H9 (cell line): Measurements from ENCODE around the gene FYN. TPM values are rescaled to one million over a fixed set of nuclear protein-coding genes. Genes with fewer than 3 reads are reported as not detected.
"Not testable (repeated sequence)": the region's sequence is repeated elsewhere in the genome, so short reads cannot be mapped to it uniquely, and the experiment has no call there.

Experiments used
- DNase-seq: peaks from one replicate; pipeline ENCODE4 v3.0.0-alpha.2; 2017
- H2AFZ ChIP-seq: one replicate; pipeline ENCODE4 v1.6.1; 2013; ENCODE audit warnings: mild to moderate bottlenecking, low read length, control low read depth, moderate library complexity
- H2AK5ac ChIP-seq: 2 replicates; pipeline ENCODE4 v1.6.1; 2013; ENCODE audit warnings: low read length, control low read depth, mixed read lengths; ENCODE audit not compliant: insufficient read length
- H2BK120ac ChIP-seq: one replicate; pipeline ENCODE4 v1.6.1; 2013; ENCODE audit warnings: low read depth, mild to moderate bottlenecking, low read length, control low read depth, inconsistent platforms; ENCODE audit not compliant: poor library complexity, severe bottlenecking
- H2BK12ac ChIP-seq: 2 replicates; pipeline ENCODE4 v1.6.1; 2013; ENCODE audit warnings: low read length, control low read depth, mixed read lengths, low read depth; ENCODE audit not compliant: insufficient read length
- H2BK15ac ChIP-seq: 2 replicates; pipeline ENCODE4 v1.6.1; 2013; ENCODE audit warnings: low read depth, low read length, control low read depth
- H2BK20ac ChIP-seq: one replicate; pipeline ENCODE4 v1.6.1; 2013; ENCODE audit warnings: low read depth, mild to moderate bottlenecking, low read length, control low read depth, inconsistent platforms; ENCODE audit not compliant: poor library complexity, severe bottlenecking
- H2BK5ac ChIP-seq: 2 replicates; pipeline ENCODE4 v1.6.1; 2013; ENCODE audit warnings: low read length, control low read depth, mixed read lengths; ENCODE audit not compliant: insufficient read length
- H3K14ac ChIP-seq: 2 replicates; pipeline ENCODE4 v1.6.1; 2013; ENCODE audit warnings: low read length, control low read depth; ENCODE audit not compliant: insufficient read depth
- H3K18ac ChIP-seq: 2 replicates; pipeline ENCODE4 v1.6.1; 2013; ENCODE audit warnings: low read depth, mild to moderate bottlenecking, mixed read lengths, low read length, control low read depth; ENCODE audit not compliant: insufficient read length
- H3K23ac ChIP-seq: 2 replicates; pipeline ENCODE4 v1.6.1; 2013; ENCODE audit warnings: low read length, control low read depth, mixed read lengths, low read depth; ENCODE audit not compliant: insufficient read length
- H3K23me2 ChIP-seq: 2 replicates; pipeline ENCODE4 v1.6.1; 2013; ENCODE audit warnings: low read depth, mild to moderate bottlenecking, mixed read lengths, low read length, control low read depth; ENCODE audit not compliant: insufficient read length, poor library complexity, severe bottlenecking
- H3K27ac ChIP-seq: 2 replicates; pipeline ENCODE4 v1.5.1; 2013; ENCODE audit warnings: low read length, control low read depth, mixed read lengths, low read depth; ENCODE audit not compliant: insufficient read length
- H3K27me3 ChIP-seq: 2 replicates; pipeline ENCODE4 v1.6.1; 2013; ENCODE audit warnings: low read length, control low read depth, inconsistent platforms; ENCODE audit not compliant: insufficient read depth
- H3K4ac ChIP-seq: 2 replicates; pipeline ENCODE4 v1.6.1; 2013; ENCODE audit warnings: low read depth, mild to moderate bottlenecking, control low read depth, inconsistent platforms, low read length, moderate library complexity
- H3K4me1 ChIP-seq: 2 replicates; pipeline ENCODE4 v1.6.1; 2013; ENCODE audit warnings: low read length, control low read depth, inconsistent platforms; ENCODE audit not compliant: insufficient read depth
- H3K4me2 ChIP-seq: 2 replicates; pipeline ENCODE4 v1.6.1; 2013; ENCODE audit warnings: low read length, control low read depth, mixed read lengths; ENCODE audit not compliant: insufficient read length, insufficient read depth
- H3K56ac ChIP-seq: 2 replicates; pipeline ENCODE4 v1.6.1; 2013; ENCODE audit warnings: low read depth, mild to moderate bottlenecking, mixed read lengths, low read length, control low read depth; ENCODE audit not compliant: insufficient read length
- H3K79me1 ChIP-seq: 2 replicates; pipeline ENCODE4 v1.6.1; 2013; ENCODE audit warnings: low read depth, mild to moderate bottlenecking, moderate library complexity, low read length, control low read depth, inconsistent platforms; ENCODE audit not compliant: insufficient read depth, poor library complexity, severe bottlenecking
- H3K79me2 ChIP-seq: 2 replicates; pipeline ENCODE4 v1.6.1; 2013; ENCODE audit warnings: low read length, control low read depth, inconsistent platforms; ENCODE audit not compliant: insufficient read depth
- H3K9ac ChIP-seq: 2 replicates; pipeline ENCODE4 v1.6.1; 2013; ENCODE audit warnings: low read length, control low read depth, mixed read lengths; ENCODE audit not compliant: insufficient read length; ENCODE audit errors: extremely low read depth
- H3K9me3 ChIP-seq: one replicate; pipeline ENCODE4 v1.6.1; 2013; ENCODE audit warnings: low read depth, low read length, inconsistent platforms; ENCODE audit not compliant: control insufficient read depth
- H3T11ph ChIP-seq: one replicate; pipeline ENCODE4 v1.6.1; 2013; ENCODE audit warnings: mild to moderate bottlenecking, low read length, control low read depth, inconsistent platforms
- H4K20me1 ChIP-seq: one replicate; pipeline ENCODE4 v1.6.1; 2013; ENCODE audit not compliant: control insufficient read depth, insufficient read length, insufficient read depth
- H4K5ac ChIP-seq: 2 replicates; pipeline ENCODE4 v1.6.1; 2013; ENCODE audit warnings: low read depth, mild to moderate bottlenecking, mixed read lengths, low read length, control low read depth; ENCODE audit not compliant: insufficient read length
- H4K8ac ChIP-seq: replicated peaks from 2 replicates; pipeline ENCODE4 v1.6.1; 2013; ENCODE audit warnings: low read length, control low read depth, mixed read lengths, low read depth; ENCODE audit not compliant: insufficient read length
- H4K91ac ChIP-seq: 2 replicates; pipeline ENCODE4 v1.6.1; 2013; ENCODE audit warnings: low read depth, mild to moderate bottlenecking, moderate library complexity, mixed read lengths, low read length, control low read depth; ENCODE audit not compliant: insufficient read length
- H3K27ac Mint-ChIP-seq, 3 experiments: 2 replicates in 2 of 3; 3 replicates in 1 of 3; pipeline ENCODE4 v1.8.0; 2020 to 2021; ENCODE audit warnings: mixed read lengths in 3 of 3, mild to moderate bottlenecking in 1 of 3, moderate library complexity in 1 of 3
- H3K27me3 Mint-ChIP-seq: 2 replicates; pipeline ENCODE4 v1.8.0; 2021; ENCODE audit warnings: low read depth, mild to moderate bottlenecking, moderate library complexity, mixed read lengths
- H3K36me3 Mint-ChIP-seq, 3 experiments: 2 replicates in 2 of 3; 3 replicates in 1 of 3; pipeline ENCODE4 v1.8.0; 2020 to 2021; ENCODE audit warnings: low read depth in 3 of 3, mixed read lengths in 3 of 3; ENCODE audit not compliant: insufficient read depth in 1 of 3
- H3K4me1 Mint-ChIP-seq, 2 experiments: 2 replicates each; pipeline ENCODE4 v1.8.0; 2020; ENCODE audit warnings: mixed read lengths in 2 of 2
- H3K4me3 Mint-ChIP-seq, 2 experiments: 2 replicates in 1 of 2; 3 replicates in 1 of 2; pipeline ENCODE4 v1.8.0; 2020 to 2021; ENCODE audit warnings: mild to moderate bottlenecking in 2 of 2, mixed read lengths in 2 of 2, moderate library complexity in 1 of 2
- H3K9me3 Mint-ChIP-seq, 2 experiments: 2 replicates in 1 of 2; 3 replicates in 1 of 2; pipeline ENCODE4 v1.8.0; 2020; ENCODE audit warnings: mild to moderate bottlenecking in 2 of 2, mixed read lengths in 2 of 2, moderate library complexity in 1 of 2
- WGBS: extraction: QIAGEN DNeasy Blood & Tissue Kit; methylation state at CpG from one replicate; pipeline ENCODE4 v1.1.7; 2013; ENCODE audit warnings: missing lambda C conversion rate, low lambda C conversion rate, mixed read lengths; ENCODE audit not compliant: insufficient read length; ENCODE audit errors: extremely low coverage; 5-methylcytosine and 5-hydroxymethylcytosine counted together
- total RNA-seq: library from RNA; stranded (reverse); gene quantifications from 2 replicates; pipeline ENCODE4 v1.2.1, GENCODE V29; 2021
- TF ChIP-seq, protein P1 (sequence below): fragments of 200-600 bp; sonication (generic); conservative IDR thresholded peaks from 3 replicates; pipeline ENCODE4 v1.8.0; 2021; ENCODE audit warnings: antibody characterized with exemption, mild to moderate bottlenecking

Gene FYN
- total RNA-seq, 1 experiment from 2014 or later, result 64.8 TPM

GRCh38 chr6:111788379-111789276 lies 84.6 kb downstream of the FYN start:
- Histone ChIP-seq H4K5ac (no peak overlapping the region), H3K18ac (no peak overlapping the region), H3K23me2 (no peaks in the 10 kb centered on the region), H4K20me1 (no peaks in the 10 kb centered on the region), H2BK120ac (no peak overlapping the region), H3K27me3 (no peaks in the 10 kb centered on the region), H4K8ac (no peak overlapping the region), H3K23ac (no peak overlapping the region), H3K27ac (no peak overlapping the region), H4K91ac (no peak overlapping the region), H3K79me2 (no peaks in the 10 kb centered on the region), H3K9ac (no peak overlapping the region), H3K4ac (no peak overlapping the region), H3K14ac (no peak overlapping the region), H2AFZ (no peak overlapping the region), H3K9me3 (no peaks in the 10 kb centered on the region), H3K79me1 (no peaks in the 10 kb centered on the region), H3T11ph (no peak overlapping the region), H3K56ac (no peak overlapping the region), H3K4me1 (peaks cover 2% of the 10 kb centered on the region; the same call in 1 of the 2 replicates), H2BK5ac (no peak overlapping the region), H3K4me2 (no peak overlapping the region), H2BK20ac (no peak overlapping the region), H2AK5ac (no peak overlapping the region), H2BK15ac (no peak overlapping the region), H2BK12ac (no peak overlapping the region)
- no peaks in the 10 kb centered on the region; a peak in 1 of 5 replicates for H3K9me3 Mint-ChIP-seq
- H3K4me1 Mint-ChIP-seq, result peaks cover 3 to 5% of the 10 kb centered on the region in 2 experiments; a peak in 2 of 4 replicates
- no peak overlapping the region for H3K4me3 Mint-ChIP-seq
- no CpG with 5 or more reads among the region's 1 CpG for WGBS
- no peak overlapping the region for H3K27ac Mint-ChIP-seq
- TF ChIP-seq, protein P1, sequence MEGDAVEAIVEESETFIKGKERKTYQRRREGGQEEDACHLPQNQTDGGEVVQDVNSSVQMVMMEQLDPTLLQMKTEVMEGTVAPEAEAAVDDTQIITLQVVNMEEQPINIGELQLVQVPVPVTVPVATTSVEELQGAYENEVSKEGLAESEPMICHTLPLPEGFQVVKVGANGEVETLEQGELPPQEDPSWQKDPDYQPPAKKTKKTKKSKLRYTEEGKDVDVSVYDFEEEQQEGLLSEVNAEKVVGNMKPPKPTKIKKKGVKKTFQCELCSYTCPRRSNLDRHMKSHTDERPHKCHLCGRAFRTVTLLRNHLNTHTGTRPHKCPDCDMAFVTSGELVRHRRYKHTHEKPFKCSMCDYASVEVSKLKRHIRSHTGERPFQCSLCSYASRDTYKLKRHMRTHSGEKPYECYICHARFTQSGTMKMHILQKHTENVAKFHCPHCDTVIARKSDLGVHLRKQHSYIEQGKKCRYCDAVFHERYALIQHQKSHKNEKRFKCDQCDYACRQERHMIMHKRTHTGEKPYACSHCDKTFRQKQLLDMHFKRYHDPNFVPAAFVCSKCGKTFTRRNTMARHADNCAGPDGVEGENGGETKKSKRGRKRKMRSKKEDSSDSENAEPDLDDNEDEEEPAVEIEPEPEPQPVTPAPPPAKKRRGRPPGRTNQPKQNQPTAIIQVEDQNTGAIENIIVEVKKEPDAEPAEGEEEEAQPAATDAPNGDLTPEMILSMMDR, result no peak
- H3K36me3 Mint-ChIP-seq, result peaks cover 0 to 4% (median 2%) of the 10 kb centered on the region in 3 experiments; a peak in 3 of 7 replicates
- no peak for DNase-seq
- H3K27me3 Mint-ChIP-seq, result no peaks in the 10 kb centered on the region

DNA sequence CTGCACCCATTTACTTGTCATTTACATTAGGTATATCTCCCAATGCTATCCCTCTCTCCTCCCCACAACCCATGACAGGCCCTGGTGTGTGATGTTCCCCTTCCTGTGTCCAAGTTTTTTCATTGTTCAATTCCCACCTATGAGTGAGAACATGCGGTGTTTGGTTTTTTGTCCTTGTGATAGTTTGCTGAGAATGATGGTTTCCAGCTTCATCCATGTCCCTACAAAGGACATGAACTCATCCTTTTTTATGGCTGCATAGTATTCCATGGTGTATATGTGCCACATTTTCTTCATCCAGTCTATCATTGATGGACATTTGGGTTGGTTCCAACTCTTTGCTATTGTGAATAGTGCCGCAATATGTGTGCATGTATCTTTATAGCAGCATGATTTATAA lies 87.1 kb downstream of the FYN start:
- not testable (repeated sequence) for H3K79me2 ChIP-seq, H3K27me3 Mint-ChIP-seq
- WGBS, result no CpG with 5 or more reads among the region's 2 CpGs

More for the DNA sequence above, 87.1 kb downstream of the FYN start:
- H2BK5ac ChIP-seq, H2BK15ac ChIP-seq, H3K27ac ChIP-seq, H4K8ac ChIP-seq, H4K5ac ChIP-seq, H3K9me3 Mint-ChIP-seq, H4K91ac ChIP-seq, H3K4me3 Mint-ChIP-seq, H3K36me3 Mint-ChIP-seq, H4K20me1 ChIP-seq, H3K4me2 ChIP-seq, H3K27ac Mint-ChIP-seq, H3K14ac ChIP-seq, H3K4me1 ChIP-seq, H2AFZ ChIP-seq, H2BK120ac ChIP-seq, H3K23me2 ChIP-seq, H3T11ph ChIP-seq, H3K18ac ChIP-seq, H3K56ac ChIP-seq, H2AK5ac ChIP-seq, H3K23ac ChIP-seq, H3K9ac ChIP-seq, H2BK12ac ChIP-seq, H3K79me1 ChIP-seq, DNase-seq, H3K4me1 Mint-ChIP-seq, H3K27me3 ChIP-seq, H3K4ac ChIP-seq, H3K9me3 ChIP-seq, H2BK20ac ChIP-seq: not testable (repeated sequence)
